ENCODE results near the gene TFAP2E. TPM values are rescaled to one million over a fixed set of nuclear protein-coding genes. Genes with fewer than 3 reads are reported as not detected.
A peak's percentile ranks its signal among the peaks of the same experiment; 100 is the strongest.

The TFAP2E gene
- total RNA-seq, 4 donors from 2014 or later, result 1.4 TPM; not detected in 3

- Histone ChIP-seq H3K27me3 (no peaks in the 10 kb centered on the region), H3K27ac (no peak overlapping the region), H3K4me1 (peaks cover 0 to 20% (median 2%) of the 10 kb centered on the region in 4 donors), H3K4me3 (no peak overlapping the region), H3K36me3 (no peaks in the 10 kb centered on the region), H3K9me3 (no peaks in the 10 kb centered on the region)
- no peak for DNase-seq
- no peak for TF ChIP-seq POLR2A (IDR thresholded peaks at IDR 0.05)
- TF ChIP-seq, protein P1, sequence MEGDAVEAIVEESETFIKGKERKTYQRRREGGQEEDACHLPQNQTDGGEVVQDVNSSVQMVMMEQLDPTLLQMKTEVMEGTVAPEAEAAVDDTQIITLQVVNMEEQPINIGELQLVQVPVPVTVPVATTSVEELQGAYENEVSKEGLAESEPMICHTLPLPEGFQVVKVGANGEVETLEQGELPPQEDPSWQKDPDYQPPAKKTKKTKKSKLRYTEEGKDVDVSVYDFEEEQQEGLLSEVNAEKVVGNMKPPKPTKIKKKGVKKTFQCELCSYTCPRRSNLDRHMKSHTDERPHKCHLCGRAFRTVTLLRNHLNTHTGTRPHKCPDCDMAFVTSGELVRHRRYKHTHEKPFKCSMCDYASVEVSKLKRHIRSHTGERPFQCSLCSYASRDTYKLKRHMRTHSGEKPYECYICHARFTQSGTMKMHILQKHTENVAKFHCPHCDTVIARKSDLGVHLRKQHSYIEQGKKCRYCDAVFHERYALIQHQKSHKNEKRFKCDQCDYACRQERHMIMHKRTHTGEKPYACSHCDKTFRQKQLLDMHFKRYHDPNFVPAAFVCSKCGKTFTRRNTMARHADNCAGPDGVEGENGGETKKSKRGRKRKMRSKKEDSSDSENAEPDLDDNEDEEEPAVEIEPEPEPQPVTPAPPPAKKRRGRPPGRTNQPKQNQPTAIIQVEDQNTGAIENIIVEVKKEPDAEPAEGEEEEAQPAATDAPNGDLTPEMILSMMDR (IDR thresholded peaks at IDR 0.05), result no peak
Measured at GRCh38 chr1:35561297-35561971, 11.7 kb upstream of the TFAP2E start.

DNA sequence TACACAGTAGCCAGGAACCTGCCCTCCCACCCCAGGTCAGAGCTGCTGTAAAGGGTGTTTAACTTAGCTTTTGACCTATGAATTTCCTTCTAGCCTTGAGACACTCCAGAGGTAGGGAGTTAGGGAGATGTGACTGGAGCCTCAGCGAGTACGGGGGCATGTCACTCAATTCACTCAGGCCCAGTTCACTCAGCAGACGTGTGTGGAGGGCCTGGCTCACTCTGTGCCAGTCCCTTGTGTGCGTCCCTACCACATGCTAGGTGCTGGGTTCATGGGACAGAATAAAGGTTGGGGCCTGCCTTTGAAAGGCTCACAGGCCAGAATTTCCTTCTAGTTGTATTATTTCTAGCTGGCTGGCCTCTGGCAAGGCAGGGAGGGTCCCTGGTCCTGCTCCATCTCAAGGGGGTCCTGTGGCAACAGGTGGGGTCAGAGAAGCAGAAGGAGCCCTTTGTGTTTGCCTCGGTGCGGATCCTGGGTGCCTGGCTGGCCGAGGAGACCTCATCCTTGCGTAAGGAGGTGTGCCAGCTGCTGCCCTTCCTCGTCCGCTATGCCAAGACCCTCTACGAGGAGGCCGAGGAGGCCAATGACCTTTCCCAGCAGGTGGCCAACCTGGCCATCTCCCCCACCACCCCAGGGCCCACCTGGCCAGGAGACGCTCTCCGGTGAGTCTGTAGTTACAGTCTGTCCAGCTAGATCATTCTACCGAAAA lies 11.0 kb upstream of the TFAP2E start:
- Histone ChIP-seq H3K4me1 (peaks cover 0 to 17% (median 0%) of the 10 kb centered on the region in 4 donors), H3K4me3 (no peak overlapping the region), H3K36me3 (no peaks in the 10 kb centered on the region), H3K9me3 (no peaks in the 10 kb centered on the region), H3K27me3 (no peaks in the 10 kb centered on the region), H3K27ac (no peak overlapping the region)
- no peak for DNase-seq
- TF ChIP-seq, protein P1 (IDR thresholded peaks at IDR 0.05), result no peak
- TF ChIP-seq POLR2A (IDR thresholded peaks at IDR 0.05), result no peak

DNA sequence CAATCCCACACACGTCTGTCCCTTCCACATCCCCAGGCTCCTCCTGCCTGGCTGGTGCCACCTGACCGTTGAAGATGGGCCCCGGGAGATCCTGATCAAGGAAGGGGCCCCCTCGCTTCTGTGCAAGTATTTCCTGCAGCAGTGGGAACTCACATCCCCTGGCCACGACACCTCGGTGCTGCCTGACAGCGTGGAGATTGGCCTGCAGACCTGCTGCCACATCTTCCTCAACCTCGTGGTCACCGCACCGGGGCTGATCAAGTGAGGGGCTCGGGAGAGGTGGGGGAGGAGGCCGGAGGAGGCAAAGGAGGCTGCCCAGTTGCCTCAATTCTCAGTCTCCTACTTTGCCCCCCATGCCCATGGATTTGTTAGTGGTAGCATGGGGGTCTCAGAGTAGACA lies 9.9 kb upstream of the TFAP2E start:
- Histone ChIP-seq H3K4me1 (peaks cover 0 to 13% (median 0%) of the 10 kb centered on the region in 4 donors), H3K36me3 (no peaks in the 10 kb centered on the region), H3K27ac (no peak overlapping the region), H3K27me3 (no peaks in the 10 kb centered on the region), H3K9me3 (no peaks in the 10 kb centered on the region), H3K4me3 (no peak overlapping the region)
- TF ChIP-seq, protein P1 (IDR thresholded peaks at IDR 0.05), result no peak
- no peak for TF ChIP-seq POLR2A (IDR thresholded peaks at IDR 0.05)
- DNase-seq, result no peak

DNA sequence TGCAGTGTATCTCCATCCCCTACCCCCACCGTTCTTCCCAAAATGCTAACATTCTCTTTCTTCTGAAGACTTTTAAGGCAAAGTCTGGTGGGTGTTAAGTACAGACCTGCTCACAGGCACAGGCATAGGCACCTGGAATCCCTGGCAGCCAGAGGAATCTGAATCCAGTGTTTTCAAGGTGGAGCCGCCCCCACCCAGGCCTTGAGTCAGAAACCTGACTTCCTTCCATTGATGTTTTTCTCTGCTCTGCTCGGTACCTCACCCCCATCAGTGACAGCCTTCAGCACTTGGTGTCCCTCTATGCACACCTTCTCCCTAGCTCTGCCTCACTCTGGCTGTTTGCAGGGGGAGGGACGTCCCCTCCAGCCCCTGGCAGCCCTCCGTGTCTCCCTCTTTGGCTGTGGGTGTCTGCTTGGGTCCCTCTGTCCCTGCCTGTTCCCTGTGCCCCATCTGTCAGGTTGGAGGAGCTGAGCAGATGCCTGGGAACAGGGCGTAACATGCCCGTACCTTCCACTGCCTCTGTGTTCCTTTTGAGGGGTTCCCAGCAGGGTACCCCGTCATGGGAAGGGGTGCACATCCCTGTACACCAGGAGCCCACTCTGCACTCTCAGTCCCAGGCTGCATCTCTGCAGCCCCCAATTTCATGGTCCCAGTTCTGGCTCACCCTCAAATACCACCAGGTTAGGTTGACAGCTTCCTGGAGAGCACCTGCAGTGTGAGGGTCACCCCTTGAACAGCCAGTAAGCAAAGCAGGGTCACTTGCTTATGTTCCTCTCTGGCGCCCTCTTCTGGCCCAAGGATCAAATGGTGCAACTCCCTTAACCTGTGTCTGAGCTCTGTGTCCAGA lies 8.9 kb upstream of the TFAP2E start:
- no peaks in the 10 kb centered on the region for H3K9me3 ChIP-seq
- H3K4me3 ChIP-seq, result no peak overlapping the region
- H3K27ac ChIP-seq, result no peak overlapping the region
- H3K27me3 ChIP-seq, result no peaks in the 10 kb centered on the region
- no peaks in the 10 kb centered on the region for H3K36me3 ChIP-seq
- peaks cover 0 to 6% (median 0%) of the 10 kb centered on the region in 4 donors for H3K4me1 ChIP-seq
- TF ChIP-seq, protein P1 (IDR thresholded peaks at IDR 0.05), result peak; percentile 38 to 77 (median 72)
- no peak for TF ChIP-seq POLR2A (IDR thresholded peaks at IDR 0.05)
- DNase-seq, result peak; percentile 75 to 93 (median 84)

GRCh38 chr1:35564884-35565741 lies 8.0 kb upstream of the TFAP2E start:
- H3K36me3 ChIP-seq, result no peaks in the 10 kb centered on the region
- H3K4me3 ChIP-seq, result no peak overlapping the region
- no peak for DNase-seq
- H3K27me3 ChIP-seq, result no peaks in the 10 kb centered on the region
- H3K4me1 ChIP-seq, result peaks cover 0 to 6% (median 0%) of the 10 kb centered on the region in 4 donors
- H3K9me3 ChIP-seq, result no peaks in the 10 kb centered on the region
- no peak for TF ChIP-seq POLR2A (IDR thresholded peaks at IDR 0.05)
- TF ChIP-seq, protein P1 (IDR thresholded peaks at IDR 0.05), result no peak
- H3K27ac ChIP-seq, result no peak overlapping the region
